Measurements from ENCODE around the gene TEX26. TPM values are rescaled to one million over a fixed set of nuclear protein-coding genes. Genes with fewer than 3 reads are reported as not detected.
A peak's percentile ranks its signal among the peaks of the same experiment; 100 is the strongest.

TEX26 gene
- total and polyA plus RNA-seq, 2 donors (not counting 1 experiment from before 2014, with no cell fraction given), result 0.22 to 0.66 TPM

- Histone ChIP-seq H3K9me3 (ENCODE audit: control insufficient read depth, insufficient read depth, low read depth, low read length) (no peaks in the 10 kb centered on the region), H3K9ac (ENCODE audit: insufficient read depth, low read length) (no peak overlapping the region), H2AFZ (ENCODE audit: low read length) (no peak overlapping the region), H3K27me3 (ENCODE audit: control insufficient read depth, insufficient read depth, low read length) (no peaks in the 10 kb centered on the region), H4K20me1 (ENCODE audit: control insufficient read depth, extremely low read depth, insufficient read depth, low read length) (no peaks in the 10 kb centered on the region), H3K4me2 (ENCODE audit: extremely low read depth, insufficient read depth, low read length) (no peak overlapping the region), H3K36me3 (ENCODE audit: control insufficient read depth, insufficient read depth, low read length) (no peaks in the 10 kb centered on the region), H3K4me3 (replicated peaks in 1 of 4; ENCODE audit: control extremely low read depth in 1 of 4, insufficient read depth in 1 of 4, low read depth in 3 of 4, low read length in 4 of 4) (no peak overlapping the region), H3K79me2 (ENCODE audit: control insufficient read depth, insufficient read depth, low read length) (no peaks in the 10 kb centered on the region), H3K27ac (ENCODE audit: insufficient read depth, low read length) (peak overlapping the region; percentile 66), H3K4me1 (ENCODE audit: control insufficient read depth, extremely low read depth, insufficient read depth, low read length) (peaks cover 17% of the 10 kb centered on the region)
- no peak for DNase-seq (ENCODE audit: low read depth in 2 of 2)
- no peak for TF ChIP-seq EZH2 (IDR thresholded peaks at IDR 0.05; ENCODE audit: low read length, missing control alignments)
- TF ChIP-seq CTCF (conservative IDR thresholded peaks at IDR 0.05 in 1 of 2, IDR thresholded peaks at IDR 0.05 in 1 of 2; ENCODE audit: low read depth in 1 of 2, low read length in 2 of 2), result no peak
Observed at GRCh38 chr13:30898070-30898469, 34.4 kb upstream of the TEX26 start.

- Histone ChIP-seq H4K20me1 (ENCODE audit: control insufficient read depth, extremely low read depth, insufficient read depth, low read length) (no peaks in the 10 kb centered on the region), H3K27me3 (ENCODE audit: control insufficient read depth, insufficient read depth, low read length) (no peaks in the 10 kb centered on the region), H3K4me3 (replicated peaks in 1 of 4; ENCODE audit: control extremely low read depth in 1 of 4, insufficient read depth in 1 of 4, low read depth in 3 of 4, low read length in 4 of 4) (no peak overlapping the region), H3K36me3 (ENCODE audit: control insufficient read depth, insufficient read depth, low read length) (no peaks in the 10 kb centered on the region), H3K9me3 (ENCODE audit: control insufficient read depth, insufficient read depth, low read depth, low read length) (no peaks in the 10 kb centered on the region), H2AFZ (ENCODE audit: low read length) (peak overlapping the region; percentile 4), H3K4me2 (ENCODE audit: extremely low read depth, insufficient read depth, low read length) (peak overlapping the region; percentile 37), H3K9ac (ENCODE audit: insufficient read depth, low read length) (peak overlapping the region; percentile 9), H3K4me1 (ENCODE audit: control insufficient read depth, extremely low read depth, insufficient read depth, low read length) (peaks cover 17% of the 10 kb centered on the region), H3K27ac (ENCODE audit: insufficient read depth, low read length) (peak overlapping the region; percentile 68), H3K79me2 (ENCODE audit: control insufficient read depth, insufficient read depth, low read length) (no peaks in the 10 kb centered on the region)
- DNase-seq (ENCODE audit: low read depth in 2 of 2), result peak; percentile 97
- TF ChIP-seq CTCF (conservative IDR thresholded peaks at IDR 0.05 in 1 of 2, IDR thresholded peaks at IDR 0.05 in 1 of 2; ENCODE audit: low read depth in 1 of 2, low read length in 2 of 2), result no peak
- no peak for TF ChIP-seq EZH2 (IDR thresholded peaks at IDR 0.05; ENCODE audit: low read length, missing control alignments)
Observed at GRCh38 chr13:30898678-30899241, 33.7 kb upstream of the TEX26 start.

GRCh38 chr13:30900436-30900835 lies 32.0 kb upstream of the TEX26 start:
- Histone ChIP-seq H3K4me1 (ENCODE audit: control insufficient read depth, extremely low read depth, insufficient read depth, low read length) (peaks cover 15% of the 10 kb centered on the region), H3K27me3 (ENCODE audit: control insufficient read depth, insufficient read depth, low read length) (no peaks in the 10 kb centered on the region), H3K36me3 (ENCODE audit: control insufficient read depth, insufficient read depth, low read length) (no peaks in the 10 kb centered on the region), H3K9ac (ENCODE audit: insufficient read depth, low read length) (no peak overlapping the region), H3K79me2 (ENCODE audit: control insufficient read depth, insufficient read depth, low read length) (no peaks in the 10 kb centered on the region), H3K9me3 (ENCODE audit: control insufficient read depth, insufficient read depth, low read depth, low read length) (no peaks in the 10 kb centered on the region), H3K27ac (ENCODE audit: insufficient read depth, low read length) (no peak overlapping the region), H2AFZ (ENCODE audit: low read length) (no peak overlapping the region), H3K4me3 (replicated peaks in 1 of 4; ENCODE audit: control extremely low read depth in 1 of 4, insufficient read depth in 1 of 4, low read depth in 3 of 4, low read length in 4 of 4) (no peak overlapping the region), H4K20me1 (ENCODE audit: control insufficient read depth, extremely low read depth, insufficient read depth, low read length) (no peaks in the 10 kb centered on the region), H3K4me2 (ENCODE audit: extremely low read depth, insufficient read depth, low read length) (no peak overlapping the region)
- TF ChIP-seq CTCF (conservative IDR thresholded peaks at IDR 0.05 in 1 of 2, IDR thresholded peaks at IDR 0.05 in 1 of 2; ENCODE audit: low read depth in 1 of 2, low read length in 2 of 2), result no peak
- no peak for TF ChIP-seq EZH2 (IDR thresholded peaks at IDR 0.05; ENCODE audit: low read length, missing control alignments)
- no peak for DNase-seq (ENCODE audit: low read depth in 2 of 2)

Measured in fibroblast of lung (primary cell).